ENCODE measurements around the gene CARD11.

- TF ChIP-seq, protein P1, sequence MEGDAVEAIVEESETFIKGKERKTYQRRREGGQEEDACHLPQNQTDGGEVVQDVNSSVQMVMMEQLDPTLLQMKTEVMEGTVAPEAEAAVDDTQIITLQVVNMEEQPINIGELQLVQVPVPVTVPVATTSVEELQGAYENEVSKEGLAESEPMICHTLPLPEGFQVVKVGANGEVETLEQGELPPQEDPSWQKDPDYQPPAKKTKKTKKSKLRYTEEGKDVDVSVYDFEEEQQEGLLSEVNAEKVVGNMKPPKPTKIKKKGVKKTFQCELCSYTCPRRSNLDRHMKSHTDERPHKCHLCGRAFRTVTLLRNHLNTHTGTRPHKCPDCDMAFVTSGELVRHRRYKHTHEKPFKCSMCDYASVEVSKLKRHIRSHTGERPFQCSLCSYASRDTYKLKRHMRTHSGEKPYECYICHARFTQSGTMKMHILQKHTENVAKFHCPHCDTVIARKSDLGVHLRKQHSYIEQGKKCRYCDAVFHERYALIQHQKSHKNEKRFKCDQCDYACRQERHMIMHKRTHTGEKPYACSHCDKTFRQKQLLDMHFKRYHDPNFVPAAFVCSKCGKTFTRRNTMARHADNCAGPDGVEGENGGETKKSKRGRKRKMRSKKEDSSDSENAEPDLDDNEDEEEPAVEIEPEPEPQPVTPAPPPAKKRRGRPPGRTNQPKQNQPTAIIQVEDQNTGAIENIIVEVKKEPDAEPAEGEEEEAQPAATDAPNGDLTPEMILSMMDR (conservative IDR thresholded peaks at IDR 0.05), result no peak
- TF ChIP-seq ZFX (IDR thresholded peaks at IDR 0.05), result no peak
Observed at GRCh38 chr7:2923886-2924574, 119.6 kb downstream of the CARD11 start.
